ENCODE measurements around the gene ACTN1.

GRCh38 chr14:68961361-68961760 lies 17.7 kb downstream of the ACTN1 start:
- TF ChIP-seq, protein P1, sequence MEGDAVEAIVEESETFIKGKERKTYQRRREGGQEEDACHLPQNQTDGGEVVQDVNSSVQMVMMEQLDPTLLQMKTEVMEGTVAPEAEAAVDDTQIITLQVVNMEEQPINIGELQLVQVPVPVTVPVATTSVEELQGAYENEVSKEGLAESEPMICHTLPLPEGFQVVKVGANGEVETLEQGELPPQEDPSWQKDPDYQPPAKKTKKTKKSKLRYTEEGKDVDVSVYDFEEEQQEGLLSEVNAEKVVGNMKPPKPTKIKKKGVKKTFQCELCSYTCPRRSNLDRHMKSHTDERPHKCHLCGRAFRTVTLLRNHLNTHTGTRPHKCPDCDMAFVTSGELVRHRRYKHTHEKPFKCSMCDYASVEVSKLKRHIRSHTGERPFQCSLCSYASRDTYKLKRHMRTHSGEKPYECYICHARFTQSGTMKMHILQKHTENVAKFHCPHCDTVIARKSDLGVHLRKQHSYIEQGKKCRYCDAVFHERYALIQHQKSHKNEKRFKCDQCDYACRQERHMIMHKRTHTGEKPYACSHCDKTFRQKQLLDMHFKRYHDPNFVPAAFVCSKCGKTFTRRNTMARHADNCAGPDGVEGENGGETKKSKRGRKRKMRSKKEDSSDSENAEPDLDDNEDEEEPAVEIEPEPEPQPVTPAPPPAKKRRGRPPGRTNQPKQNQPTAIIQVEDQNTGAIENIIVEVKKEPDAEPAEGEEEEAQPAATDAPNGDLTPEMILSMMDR (IDR thresholded peaks at IDR 0.05; ENCODE audit: low read depth, low read length) = no peak
- no peak for TF ChIP-seq EZH2phosphoT487 (IDR thresholded peaks at IDR 0.05; ENCODE audit: low read depth)
